ENCODE results near the gene CNOT8. TPM values are rescaled to one million over a fixed set of nuclear protein-coding genes. Genes with fewer than 3 reads are reported as not detected.

CNOT8 gene
- total RNA-seq (2021; ENCODE audit: unreplicated experiment): 45.0 TPM
- polyA plus RNA-seq (2012): 34.5 and 39.1 TPM in 2 replicates
- percentile 84 among the genes with signal in this experiment for Bru-seq, nascent RNA
- percentile 90 among the genes with signal in this experiment for BruChase-seq, experiment 1, labeled RNA remaining after a 6-hour chase
- BruChase-seq, experiment 2, labeled RNA remaining after a 2-hour chase: percentile 92 among the genes with signal in this experiment
- long read RNA-seq, transcript CNOT8-204 (8 exons, 2,708 nt): minor isoform, 6 of 105 reads
- long read RNA-seq, transcript CNOT8-202 (7 exons, 2,604 nt): minor isoform, 8 of 105 reads
- long read RNA-seq, transcript CNOT8-201 (7 exons, 2,528 nt): major isoform, 55 of 105 reads
- long read RNA-seq, partial matches to known transcripts: 6 of 105 reads
- long read RNA-seq, other reads (novel, unspliced or antisense): 24 of 105 reads

DNA sequence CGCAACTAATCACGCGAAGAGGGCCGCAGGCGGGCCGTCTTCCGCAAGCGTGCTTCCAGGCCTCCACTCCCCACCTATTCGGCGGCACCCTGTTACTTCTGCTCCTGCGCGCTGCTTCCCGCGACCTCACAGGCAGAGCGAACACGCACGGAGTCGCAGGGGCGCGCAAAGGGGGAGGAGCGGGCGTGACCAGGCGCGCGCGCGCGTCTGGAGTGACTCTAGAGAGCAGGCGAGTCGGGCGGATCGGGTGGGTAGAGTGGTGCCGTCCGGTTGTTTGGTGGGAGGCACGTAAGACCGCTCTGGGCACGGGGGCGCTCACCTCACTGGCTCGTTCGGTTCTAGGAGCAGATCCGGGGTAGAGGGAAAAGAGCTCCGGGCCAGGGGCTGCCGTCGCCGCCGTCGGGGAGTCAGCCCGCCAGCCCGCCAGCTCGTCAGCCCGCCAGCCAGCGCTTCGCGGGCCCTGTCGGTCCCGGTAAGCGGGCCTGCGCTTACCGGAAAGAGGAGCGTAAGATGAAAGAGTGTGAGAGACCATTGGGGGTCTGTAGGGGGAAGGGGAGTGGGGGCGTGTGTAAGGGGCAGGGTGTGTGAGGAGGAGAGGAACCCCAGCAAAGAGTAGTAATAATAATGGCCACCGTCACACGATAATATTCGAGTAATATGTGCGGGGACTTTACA lies at the start of gene CNOT8:
Gene CNOT8, plus strand, starts transcription at position 331 of the 675 bp plus-strand sequence. CDS start 4,652 bp downstream, outside the sequence.
- TF ChIP-seq POLR2A (IDR thresholded peaks at IDR 0.05; ENCODE audit: borderline replicate concordance, extremely low read depth, insufficient read depth, insufficient read length): peak; percentile 86
- TF ChIP-seq, protein P1, sequence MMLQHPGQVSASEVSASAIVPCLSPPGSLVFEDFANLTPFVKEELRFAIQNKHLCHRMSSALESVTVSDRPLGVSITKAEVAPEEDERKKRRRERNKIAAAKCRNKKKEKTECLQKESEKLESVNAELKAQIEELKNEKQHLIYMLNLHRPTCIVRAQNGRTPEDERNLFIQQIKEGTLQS (IDR thresholded peaks at IDR 0.05): no peak
- TF ChIP-seq SRF (IDR thresholded peaks at IDR 0.05; ENCODE audit: low read depth): no peak
- TF ChIP-seq CBX3 (IDR thresholded peaks at IDR 0.05; ENCODE audit: low read depth): no peak
- no peak for TF ChIP-seq FOSL1 (IDR thresholded peaks at IDR 0.05; ENCODE audit: low read depth)
- TF ChIP-seq TCF7L2 (IDR thresholded peaks at IDR 0.05; ENCODE audit: borderline replicate concordance, extremely low read depth, insufficient read depth, insufficient read length): peak; percentile 32
- TF ChIP-seq, protein P2, sequence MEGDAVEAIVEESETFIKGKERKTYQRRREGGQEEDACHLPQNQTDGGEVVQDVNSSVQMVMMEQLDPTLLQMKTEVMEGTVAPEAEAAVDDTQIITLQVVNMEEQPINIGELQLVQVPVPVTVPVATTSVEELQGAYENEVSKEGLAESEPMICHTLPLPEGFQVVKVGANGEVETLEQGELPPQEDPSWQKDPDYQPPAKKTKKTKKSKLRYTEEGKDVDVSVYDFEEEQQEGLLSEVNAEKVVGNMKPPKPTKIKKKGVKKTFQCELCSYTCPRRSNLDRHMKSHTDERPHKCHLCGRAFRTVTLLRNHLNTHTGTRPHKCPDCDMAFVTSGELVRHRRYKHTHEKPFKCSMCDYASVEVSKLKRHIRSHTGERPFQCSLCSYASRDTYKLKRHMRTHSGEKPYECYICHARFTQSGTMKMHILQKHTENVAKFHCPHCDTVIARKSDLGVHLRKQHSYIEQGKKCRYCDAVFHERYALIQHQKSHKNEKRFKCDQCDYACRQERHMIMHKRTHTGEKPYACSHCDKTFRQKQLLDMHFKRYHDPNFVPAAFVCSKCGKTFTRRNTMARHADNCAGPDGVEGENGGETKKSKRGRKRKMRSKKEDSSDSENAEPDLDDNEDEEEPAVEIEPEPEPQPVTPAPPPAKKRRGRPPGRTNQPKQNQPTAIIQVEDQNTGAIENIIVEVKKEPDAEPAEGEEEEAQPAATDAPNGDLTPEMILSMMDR (IDR thresholded peaks at IDR 0.05 in 2 of 3, conservative IDR thresholded peaks at IDR 0.05 in 1 of 3; ENCODE audit: borderline replicate concordance in 1 of 3, insufficient read depth in 1 of 3, low read depth in 2 of 3, low read length in 2 of 3): no peak
- TF ChIP-seq, protein P3, sequence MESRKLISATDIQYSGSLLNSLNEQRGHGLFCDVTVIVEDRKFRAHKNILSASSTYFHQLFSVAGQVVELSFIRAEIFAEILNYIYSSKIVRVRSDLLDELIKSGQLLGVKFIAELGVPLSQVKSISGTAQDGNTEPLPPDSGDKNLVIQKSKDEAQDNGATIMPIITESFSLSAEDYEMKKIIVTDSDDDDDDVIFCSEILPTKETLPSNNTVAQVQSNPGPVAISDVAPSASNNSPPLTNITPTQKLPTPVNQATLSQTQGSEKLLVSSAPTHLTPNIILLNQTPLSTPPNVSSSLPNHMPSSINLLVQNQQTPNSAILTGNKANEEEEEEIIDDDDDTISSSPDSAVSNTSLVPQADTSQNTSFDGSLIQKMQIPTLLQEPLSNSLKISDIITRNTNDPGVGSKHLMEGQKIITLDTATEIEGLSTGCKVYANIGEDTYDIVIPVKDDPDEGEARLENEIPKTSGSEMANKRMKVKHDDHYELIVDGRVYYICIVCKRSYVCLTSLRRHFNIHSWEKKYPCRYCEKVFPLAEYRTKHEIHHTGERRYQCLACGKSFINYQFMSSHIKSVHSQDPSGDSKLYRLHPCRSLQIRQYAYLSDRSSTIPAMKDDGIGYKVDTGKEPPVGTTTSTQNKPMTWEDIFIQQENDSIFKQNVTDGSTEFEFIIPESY (IDR thresholded peaks at IDR 0.05; ENCODE audit: extremely low read depth, insufficient replicate concordance, low read length): peak; percentile 67
- TF ChIP-seq ZNF274 (IDR thresholded peaks at IDR 0.05; ENCODE audit: low read depth, low read length): no peak
- peak; percentile 82 for TF ChIP-seq YY1 (IDR thresholded peaks at IDR 0.05; ENCODE audit: extremely low read depth, insufficient replicate concordance, low read depth, low read length)
- TF ChIP-seq POLR2AphosphoS5 (IDR thresholded peaks at IDR 0.05; ENCODE audit: low read depth, low read length): peak; percentile 93
- no peak within 1 kb of the TSS for H2AFZ ChIP-seq (ENCODE audit: low read depth, low read length, poor library complexity, severe bottlenecking)
- POLR2A ChIA-PET: interaction anchor here (0.7 to 2.1 kb wide), 4 partner anchors 29 to 145 kb away, joined by 3 to 7 read pairs (median 5); no protein-coding TSS in a partner anchor
- no peaks in the 10 kb centered on the region for H3K9me3 ChIP-seq (ENCODE audit: control insufficient read depth in 1 of 2, insufficient read depth in 1 of 2, low read depth in 1 of 2, low read length in 2 of 2)
- ATAC-seq (peak; percentile 85), DNase-seq (ENCODE audit: low read depth, low spot score) (peak; percentile 94)
- H3K27ac ChIP-seq (ENCODE audit: low read depth, low read length): peak within 1 kb of the TSS; percentile 94
- H3K36me3 ChIP-seq (ENCODE audit: control insufficient read depth in 1 of 2, insufficient read depth in 2 of 2, low read length in 2 of 2): peaks cover 0 to 2% of the 10 kb centered on the region in 2 experiments; a peak in 1 of 4 replicates
- no TSS peak for BruUV-seq (replicated peaks)
- peaks cover 51% of the 10 kb centered on the region for H3K79me2 ChIP-seq (ENCODE audit: insufficient read depth, low read length)
- RAD21 ChIA-PET (ENCODE audit: low non-redundant PET in 1 of 2, low total read pairs in 2 of 2, uncharacterized antibody in 2 of 2, unreplicated experiment in 2 of 2): no interaction called here
- H3K4me1 ChIP-seq (ENCODE audit: control insufficient read depth in 1 of 2, insufficient read depth in 2 of 2, low read length in 2 of 2): peaks cover 17 to 22% of the 10 kb centered on the region in 2 experiments
- no peaks in the 10 kb centered on the region for H4K20me1 ChIP-seq (ENCODE audit: insufficient read depth)
- no peaks in the 10 kb centered on the region for H3K9me2 ChIP-seq (ENCODE audit: insufficient read depth)
- intact Hi-C loops (cut with micrococcal nuclease): loop anchor here (2.0 to 10.0 kb wide), 3 partner anchors 79 to 174 kb away; partner anchors contain the start of genes GEMIN5 and LARP1
- peak within 1 kb of the TSS; percentile 76 to 95 for H3K4me3 ChIP-seq (replicated peaks in 1 of 2; ENCODE audit: low read depth in 1 of 2, low read length in 2 of 2)
- H3K9ac ChIP-seq (ENCODE audit: low read length): peak within 1 kb of the TSS; percentile 82
- H3K4me2 ChIP-seq (ENCODE audit: low read length): peak within 1 kb of the TSS; percentile 80
- CTCF ChIA-PET: no interaction called here
- no peaks in the 10 kb centered on the region for H3K27me3 ChIP-seq (ENCODE audit: insufficient read depth, low read length)
